Astrocyte (in vitro differentiated cells and primary cell): ENCODE measurements around the gene BMP6. TPM values are rescaled to one million over a fixed set of nuclear protein-coding genes. Genes with fewer than 3 reads are reported as not detected.
A peak's percentile ranks its signal among the peaks of the same experiment; 100 is the strongest.

ENCODE experiments used
- DNase-seq: peaks from one replicate; pipeline ENCODE4 v3.0.0-alpha.2; 2010; ENCODE audit warnings: low read depth
- FAIRE-seq: peaks from 2 replicates; lab custom pipeline; 2011; peaks lifted over from hg19 to GRCh38; lab: Jason Lieb, UNC
- H2AFZ ChIP-seq: 2 replicates; pipeline ENCODE4 v1.6.0; 2012; ENCODE audit warnings: low read depth, low read length, inconsistent platforms
- H3K27ac ChIP-seq: 2 replicates; pipeline ENCODE4 v1.5.1; 2011; ENCODE audit warnings: low read depth, low read length, inconsistent platforms
- H3K27me3 ChIP-seq: 2 replicates; pipeline ENCODE4 v1.6.0; 2011; ENCODE audit warnings: low read length, inconsistent platforms; ENCODE audit not compliant: insufficient read depth
- H3K36me3 ChIP-seq: 2 replicates; pipeline ENCODE4 v1.5.1; 2011; ENCODE audit warnings: low read length, inconsistent platforms; ENCODE audit not compliant: insufficient read depth
- H3K4me1 ChIP-seq: 2 replicates; pipeline ENCODE4 v1.5.1; 2011; ENCODE audit warnings: low read length, inconsistent platforms; ENCODE audit not compliant: insufficient read depth
- H3K4me2 ChIP-seq: 2 replicates; pipeline ENCODE4 v1.6.0; 2012; ENCODE audit warnings: low read length, inconsistent platforms
- H3K4me3 ChIP-seq: 2 replicates; pipeline ENCODE4 v1.5.1; 2011; ENCODE audit warnings: low read depth, mild to moderate bottlenecking, low read length, inconsistent platforms; ENCODE audit not compliant: insufficient read depth
- H3K79me2 ChIP-seq: 2 replicates; pipeline ENCODE4 v1.6.0; 2012; ENCODE audit warnings: mild to moderate bottlenecking, low read length, inconsistent platforms; ENCODE audit not compliant: insufficient read depth
- H3K9ac ChIP-seq: 2 replicates; pipeline ENCODE4 v1.6.0; 2012; ENCODE audit warnings: mild to moderate bottlenecking, low read length, inconsistent platforms
- H3K9me3 ChIP-seq: 2 replicates; pipeline ENCODE4 v1.5.1; 2012; ENCODE audit warnings: low read depth, mild to moderate bottlenecking, low read length, inconsistent platforms; ENCODE audit not compliant: insufficient read depth
- H4K20me1 ChIP-seq: 2 replicates; pipeline ENCODE4 v1.6.0; 2012; ENCODE audit warnings: low read length, inconsistent platforms; ENCODE audit not compliant: insufficient read depth
- H3K27ac Mint-ChIP-seq: one replicate; pipeline ENCODE4 v1.8.0; 2021; ENCODE audit warnings: mild to moderate bottlenecking, mixed read lengths; ENCODE audit not compliant: unreplicated experiment
- H3K27me3 Mint-ChIP-seq: one replicate; pipeline ENCODE4 v1.8.0; 2021; ENCODE audit warnings: low read depth, mixed read lengths; ENCODE audit not compliant: unreplicated experiment
- H3K36me3 Mint-ChIP-seq: one replicate; pipeline ENCODE4 v1.8.0; 2021; ENCODE audit warnings: low read depth, mixed read lengths; ENCODE audit not compliant: unreplicated experiment
- H3K4me1 Mint-ChIP-seq: one replicate; pipeline ENCODE4 v1.8.0; 2021; ENCODE audit warnings: low read depth, mixed read lengths; ENCODE audit not compliant: unreplicated experiment
- H3K4me3 Mint-ChIP-seq: one replicate; pipeline ENCODE4 v1.8.0; 2021; ENCODE audit warnings: mild to moderate bottlenecking, moderate library complexity, mixed read lengths; ENCODE audit not compliant: unreplicated experiment
- H3K9me3 Mint-ChIP-seq: one replicate; pipeline ENCODE4 v1.8.0; 2021; ENCODE audit warnings: mild to moderate bottlenecking, mixed read lengths; ENCODE audit not compliant: unreplicated experiment
- CTCF ChIP-seq: IDR thresholded peaks from 2 replicates; pipeline ENCODE4 v1.5.1; 2011; ENCODE audit warnings: low read depth, mild to moderate bottlenecking, inconsistent platforms, low read length, moderate library complexity; ENCODE audit not compliant: insufficient read depth
- EZH2 ChIP-seq: IDR thresholded peaks from 2 replicates; pipeline ENCODE4 v1.6.1; 2012; ENCODE audit warnings: mild to moderate bottlenecking, low read length, inconsistent platforms; ENCODE audit not compliant: insufficient read depth
- total RNA-seq: library from RNA; stranded (reverse); gene quantifications from 2 replicates; pipeline ENCODE4 v1.2.1, GENCODE V29; 2021

The BMP6 gene
- total RNA-seq, 1 donor from 2014 or later = 2.8 TPM

- peaks cover 14% of the 10 kb centered on the region for H4K20me1 ChIP-seq
- peaks cover 7% of the 10 kb centered on the region for H3K36me3 Mint-ChIP-seq
- H3K4me3 Mint-ChIP-seq = no peak overlapping the region
- peaks cover 5% of the 10 kb centered on the region for H3K9me3 ChIP-seq
- H3K4me2 ChIP-seq = no peak overlapping the region
- no peak overlapping the region for H2AFZ ChIP-seq
- no peak overlapping the region for H3K27ac ChIP-seq
- TF ChIP-seq EZH2 (no peak), CTCF (no peak)
- no peak overlapping the region for H3K9ac ChIP-seq
- no peak overlapping the region for H3K4me3 ChIP-seq
- H3K27me3 ChIP-seq = peaks cover 24% of the 10 kb centered on the region
- no peak overlapping the region for H3K27ac Mint-ChIP-seq
- peaks cover 21% of the 10 kb centered on the region for H3K4me1 Mint-ChIP-seq
- no peaks in the 10 kb centered on the region for H3K36me3 ChIP-seq
- H3K4me1 ChIP-seq = peaks cover 15% of the 10 kb centered on the region
- FAIRE-seq (no peak), DNase-seq (peak; percentile 16)
- H3K9me3 Mint-ChIP-seq = peaks cover 10% of the 10 kb centered on the region
- no peaks in the 10 kb centered on the region for H3K27me3 Mint-ChIP-seq
- no peaks in the 10 kb centered on the region for H3K79me2 ChIP-seq
These were observed 35.2 kb downstream of the BMP6 start for GRCh38 chr6:7761051-7761450.

GRCh38 chr6:7762760-7763159 is 36.9 kb downstream of the BMP6 start:
- H3K4me3 ChIP-seq = no peak overlapping the region
- no peak overlapping the region for H3K27ac Mint-ChIP-seq
- peaks cover 12% of the 10 kb centered on the region for H3K27me3 ChIP-seq
- TF ChIP-seq CTCF = no peak
- no peak for TF ChIP-seq EZH2
- H3K4me3 Mint-ChIP-seq = no peak overlapping the region
- H3K9me3 Mint-ChIP-seq = peaks cover 8% of the 10 kb centered on the region
- no peak overlapping the region for H3K4me2 ChIP-seq
- no peak overlapping the region for H2AFZ ChIP-seq
- no peak for FAIRE-seq
- no peak for DNase-seq
- H3K36me3 Mint-ChIP-seq = peaks cover 7% of the 10 kb centered on the region
- no peaks in the 10 kb centered on the region for H3K79me2 ChIP-seq
- no peak overlapping the region for H3K27ac ChIP-seq
- H3K9me3 ChIP-seq = peaks cover 5% of the 10 kb centered on the region
- peaks cover 2% of the 10 kb centered on the region for H3K27me3 Mint-ChIP-seq
- H3K36me3 ChIP-seq = no peaks in the 10 kb centered on the region
- H3K9ac ChIP-seq = no peak overlapping the region
- H3K4me1 Mint-ChIP-seq = peaks cover 15% of the 10 kb centered on the region
- peaks cover 14% of the 10 kb centered on the region for H3K4me1 ChIP-seq
- H4K20me1 ChIP-seq = peaks cover 12% of the 10 kb centered on the region

GRCh38 chr6:7763881-7764280 is 38.0 kb downstream of the BMP6 start:
- H3K4me3 Mint-ChIP-seq = no peak overlapping the region
- Histone ChIP-seq H3K4me2 (no peak overlapping the region), H3K36me3 (no peaks in the 10 kb centered on the region), H3K9me3 (peaks cover 5% of the 10 kb centered on the region), H3K27ac (no peak overlapping the region), H3K79me2 (no peaks in the 10 kb centered on the region), H2AFZ (no peak overlapping the region), H3K4me1 (peaks cover 3% of the 10 kb centered on the region), H4K20me1 (peaks cover 4% of the 10 kb centered on the region), H3K4me3 (no peak overlapping the region), H3K9ac (no peak overlapping the region), H3K27me3 (peaks cover 12% of the 10 kb centered on the region)
- DNase-seq (no peak), FAIRE-seq (no peak)
- H3K27ac Mint-ChIP-seq = no peak overlapping the region
- H3K36me3 Mint-ChIP-seq = peaks cover 7% of the 10 kb centered on the region
- peaks cover 8% of the 10 kb centered on the region for H3K9me3 Mint-ChIP-seq
- peaks cover 5% of the 10 kb centered on the region for H3K4me1 Mint-ChIP-seq
- peaks cover 6% of the 10 kb centered on the region for H3K27me3 Mint-ChIP-seq
- TF ChIP-seq EZH2 (no peak), CTCF (no peak)
